ACHN (cell line): ENCODE results near the gene MMP8.
A peak's percentile ranks its signal among the peaks of the same experiment; 100 is the strongest.

Source experiments
- DNase-seq: peaks from one replicate; pipeline ENCODE4 v3.0.0-alpha.2; 2015
- in situ Hi-C: cut with HindIII; loops from 2 replicates; pipeline ENCODE4 v1.10.0; 2017; ENCODE audit warnings: low sequenced_read_pairs, low pct_ligation_motif_present, low pct_unique_long_range_greater_than_20kb

The MMP8 gene

DNA sequence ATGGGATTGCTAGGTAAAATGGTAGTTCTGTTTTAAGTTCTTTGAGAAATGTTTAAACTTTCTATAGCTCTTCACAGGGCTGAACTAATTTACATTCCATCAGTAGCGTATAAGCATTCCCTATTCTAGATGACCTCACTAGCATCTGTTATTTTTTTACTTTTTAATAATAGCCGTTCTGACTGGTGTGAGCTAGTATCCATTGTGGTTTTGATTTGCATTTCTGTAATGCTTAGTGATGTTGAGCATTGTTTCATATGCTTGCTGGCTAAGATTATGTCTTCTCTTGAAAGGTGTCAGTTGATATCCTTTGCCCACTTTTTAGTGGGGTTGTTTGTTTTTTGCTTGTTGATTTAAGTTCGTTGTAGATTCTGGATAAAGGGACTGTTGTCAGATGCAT, 55.1 kb downstream of the MMP8 start:
- in situ Hi-C loops, result no loop called here
- DNase-seq, result no peak

DNA sequence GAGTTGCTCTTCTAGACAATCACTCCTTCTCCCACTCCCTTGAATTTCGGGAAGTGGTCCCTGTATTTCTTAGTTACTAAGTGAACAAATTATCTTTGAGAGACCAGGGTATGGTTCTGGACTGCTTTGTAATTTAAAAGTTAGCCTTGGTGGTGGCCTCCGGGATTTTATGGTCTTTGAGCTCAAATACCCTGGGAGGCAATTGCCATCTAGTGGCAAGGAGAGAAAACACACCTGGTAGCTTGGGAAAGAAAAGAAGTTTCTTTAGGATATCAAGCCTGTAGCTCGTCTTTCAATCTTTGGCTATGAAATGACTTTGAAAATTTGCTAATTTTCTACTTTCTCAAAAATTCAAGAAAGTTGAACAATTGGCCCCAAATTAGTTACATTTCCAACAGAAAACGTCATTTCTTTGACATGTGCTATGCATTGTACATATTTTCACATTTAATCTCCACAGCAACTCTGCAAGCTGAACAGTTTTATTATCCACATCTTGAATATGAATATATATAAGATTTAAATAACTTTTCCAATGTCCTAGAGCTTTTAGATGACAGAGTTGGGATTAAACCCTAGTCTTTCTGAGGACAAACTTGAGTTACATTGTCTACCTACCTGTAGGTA, 58.3 kb downstream of the MMP8 start:
- DNase-seq, result peak; percentile 59
- in situ Hi-C loops, result no loop called here

DNA sequence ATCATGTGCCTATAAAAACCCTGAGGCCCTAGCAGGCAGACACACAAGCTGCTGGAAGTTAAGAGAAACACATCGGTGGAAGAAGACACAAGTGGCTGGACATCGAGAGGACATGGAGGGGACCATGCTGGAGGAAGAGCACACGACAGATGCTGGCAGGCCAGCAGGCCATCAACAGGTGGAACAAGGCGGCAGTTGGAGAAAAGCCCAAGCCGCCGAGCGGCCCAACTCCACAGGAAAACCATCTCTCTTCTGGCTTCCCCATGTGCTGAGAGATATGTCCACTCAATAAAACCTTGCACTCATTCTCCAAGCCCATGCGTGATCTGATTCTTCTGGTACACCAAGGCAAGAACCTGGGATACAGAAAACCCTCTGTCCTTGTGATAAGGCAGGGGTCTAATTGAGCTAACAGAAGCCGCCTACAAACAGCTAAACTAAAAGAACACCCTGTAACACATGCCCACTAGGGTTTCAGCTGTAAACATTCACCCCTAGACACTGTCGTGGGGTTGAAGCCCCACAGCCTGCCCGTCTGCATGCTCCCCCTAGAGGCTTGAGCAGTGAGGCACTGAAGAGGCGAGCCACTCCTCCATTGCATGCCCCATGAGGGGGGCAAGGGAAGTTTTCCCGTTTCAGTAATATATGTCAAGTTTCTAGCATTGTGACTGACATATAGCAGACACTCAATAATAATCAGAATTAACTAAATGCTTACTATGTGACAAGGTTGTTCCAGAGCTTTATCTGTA, 60.6 kb downstream of the MMP8 start:
- no peak for DNase-seq

DNA sequence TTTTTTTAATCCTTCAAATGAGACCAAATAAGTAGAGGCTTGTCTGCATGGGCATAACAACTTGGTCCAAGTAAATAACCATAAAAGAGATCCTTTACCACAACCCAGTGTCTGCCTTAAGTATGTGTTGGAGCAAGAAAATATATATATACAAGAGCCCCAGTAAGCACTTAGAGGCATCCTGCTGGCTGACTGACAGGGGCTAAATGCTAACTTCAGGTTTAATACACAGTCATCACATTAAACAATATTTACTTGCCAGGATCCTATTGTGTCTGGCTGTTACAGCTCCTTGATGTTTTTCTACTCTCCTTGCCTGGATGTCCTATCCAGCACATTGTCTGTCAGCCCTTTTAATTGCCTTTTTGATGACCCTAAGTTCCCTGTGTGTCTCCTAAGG, 62.1 kb downstream of the MMP8 start:
- in situ Hi-C loops, result no loop called here
- DNase-seq, result no peak

More for the DNA sequence above, 60.6 kb downstream of the MMP8 start:
- in situ Hi-C loops, result no loop called here
